ENCODE results near the gene FAM120A. TPM values are rescaled to one million over a fixed set of nuclear protein-coding genes. Genes with fewer than 3 reads are reported as not detected.

FAM120A gene
- total and polyA plus RNA-seq, 7 experiments from 2014 or later = 9.0 to 136 (median 80.2) TPM

DNA sequence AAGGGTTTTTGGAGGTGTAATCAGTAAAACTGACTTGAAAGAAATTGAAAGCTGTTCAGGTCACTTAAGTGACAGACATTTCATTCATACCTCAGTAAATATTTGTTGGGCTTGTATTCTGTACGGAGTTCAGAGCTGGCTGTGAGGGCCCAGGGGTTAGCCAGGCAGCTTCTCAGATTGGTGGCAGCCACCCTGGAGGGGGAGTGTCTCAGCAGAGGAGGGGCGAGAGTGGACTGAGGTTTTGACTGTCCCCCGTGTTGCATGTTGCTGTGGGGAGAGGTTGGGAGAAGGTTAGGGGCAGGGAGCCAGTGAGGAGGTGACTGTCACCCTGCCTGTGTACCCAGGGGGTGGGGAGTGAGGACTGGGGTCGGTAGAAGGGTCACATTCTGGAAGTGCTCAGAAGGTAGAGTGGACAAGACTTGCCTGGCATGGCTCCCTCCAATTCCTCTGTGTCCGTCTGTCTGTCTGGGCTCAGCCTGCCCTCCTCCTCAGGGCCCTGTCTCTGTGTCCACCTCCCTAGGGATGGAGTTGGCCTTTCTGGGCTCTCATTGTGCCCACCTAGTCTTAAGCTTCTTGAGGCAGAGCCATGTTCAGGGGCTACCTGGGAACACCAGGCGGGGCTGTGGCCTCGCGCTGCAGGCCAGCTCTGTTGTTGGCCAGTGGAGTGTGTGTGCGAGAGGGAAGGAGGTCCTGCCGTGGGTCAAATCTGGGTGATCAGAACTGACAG is 129.3 kb downstream of the FAM120A start:
- Mint-ChIP-seq H3K4me1 (peaks cover 31 to 73% (median 62%) of the 10 kb centered on the region in 7 donors), H3K36me3 (peaks cover 5 to 31% (median 24%) of the 10 kb centered on the region in 5 donors), H3K27me3 (no peaks in the 10 kb centered on the region), H3K27ac (peak overlapping the region in 6 of 9 donors; percentile 35 to 90 (median 49)), H3K9me3 (peaks cover 0 to 21% (median 5%) of the 10 kb centered on the region in 11 donors), H3K4me3 (peak overlapping the region in 1 of 10 donors; percentile 46)
- no peak for DNase-seq
- H3K4me1 ChIP-seq (ENCODE audit: control insufficient read depth in 2 of 2, insufficient read depth in 2 of 2, low read length in 2 of 2) = peaks cover 4 to 21% of the 10 kb centered on the region in 2 donors
- no peak for ATAC-seq
- no peaks in the 10 kb centered on the region for H3K36me3 ChIP-seq (ENCODE audit: control insufficient read depth in 2 of 3, insufficient read depth in 3 of 3, low read length in 3 of 3)
- intact Hi-C loops (cut with micrococcal nuclease) = no loop called here
- no peaks in the 10 kb centered on the region for H3K27me3 ChIP-seq (ENCODE audit: control insufficient read depth in 2 of 2, insufficient read depth in 2 of 2, low read length in 2 of 2)
- peaks cover 0 to 6% (median 0%) of the 10 kb centered on the region in 3 experiments for H3K9me3 ChIP-seq (ENCODE audit: control insufficient read depth in 2 of 3, low read length in 3 of 3)
- no peak overlapping the region for H3K27ac ChIP-seq (ENCODE audit: low read depth, low read length)
- no peak overlapping the region for H3K4me3 ChIP-seq (ENCODE audit: low read length)
- CTCF ChIA-PET = interaction anchor here (0.6 kb wide), 1 partner anchor 1300 kb away, joined by 5 read pairs; no protein-coding TSS in a partner anchor
- POLR2A ChIA-PET = interaction anchor here (1.3 to 2.2 kb wide), 2 partner anchors 14 to 15 kb away, joined by 3 to 7 read pairs; no protein-coding TSS in a partner anchor

DNA sequence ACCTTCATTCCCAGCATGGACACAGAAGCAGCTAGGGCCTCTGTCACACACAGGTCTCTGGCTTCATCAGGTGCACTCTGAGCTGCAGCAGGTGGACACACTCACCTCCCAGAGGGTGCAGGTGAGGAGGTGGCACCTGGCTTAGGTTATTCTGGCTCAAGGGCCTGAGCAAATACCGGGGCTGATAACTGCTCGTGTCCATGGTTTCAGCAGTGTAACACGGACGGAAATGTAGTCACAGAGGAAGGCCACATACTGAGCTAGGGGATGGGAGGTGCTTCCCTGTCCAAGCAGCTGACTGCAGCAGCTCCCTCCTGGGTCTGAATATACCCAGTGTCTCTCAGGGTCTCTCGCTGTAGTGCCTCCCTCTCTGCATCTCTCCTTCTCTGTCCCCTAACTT is 130.6 kb downstream of the FAM120A start:
- intact Hi-C loops (cut with micrococcal nuclease) = loop anchor here in 1 of 2 donors (2.0 kb wide), 1 partner anchor 15 kb away; no protein-coding TSS in a partner anchor
- H3K4me1 ChIP-seq (ENCODE audit: control insufficient read depth in 2 of 2, insufficient read depth in 2 of 2, low read length in 2 of 2) = peaks cover 4 to 21% of the 10 kb centered on the region in 2 donors
- peaks cover 0 to 21% (median 5%) of the 10 kb centered on the region in 11 donors for H3K9me3 Mint-ChIP-seq
- H3K27me3 Mint-ChIP-seq = no peaks in the 10 kb centered on the region
- DNase-seq (no peak), ATAC-seq (no peak)
- no peaks in the 10 kb centered on the region for H3K27me3 ChIP-seq (ENCODE audit: control insufficient read depth in 2 of 2, insufficient read depth in 2 of 2, low read length in 2 of 2)
- H3K27ac Mint-ChIP-seq = peak overlapping the region in 3 of 9 donors; percentile 5 to 77 (median 16)
- no peaks in the 10 kb centered on the region for H3K36me3 ChIP-seq (ENCODE audit: control insufficient read depth in 2 of 3, insufficient read depth in 3 of 3, low read length in 3 of 3)
- no peak overlapping the region for H3K4me3 ChIP-seq (ENCODE audit: low read length)
- ChIA-PET POLR2A (interaction anchor here (1.3 to 2.2 kb wide), 2 partner anchors 16 to 912 kb away, joined by 3 to 7 read pairs; partner anchors contain the start of gene IPPK), CTCF (interaction anchor here (1.4 kb wide), 1 partner anchor 16 kb away, joined by 4 read pairs; no protein-coding TSS in a partner anchor)
- peaks cover 0 to 6% (median 0%) of the 10 kb centered on the region in 3 experiments for H3K9me3 ChIP-seq (ENCODE audit: control insufficient read depth in 2 of 3, low read length in 3 of 3)
- no peak overlapping the region for H3K27ac ChIP-seq (ENCODE audit: low read depth, low read length)
- H3K36me3 Mint-ChIP-seq = peaks cover 5 to 31% (median 24%) of the 10 kb centered on the region in 5 donors
- no peak overlapping the region for H3K4me3 Mint-ChIP-seq
- peaks cover 36 to 83% (median 71%) of the 10 kb centered on the region in 7 donors for H3K4me1 Mint-ChIP-seq

DNA sequence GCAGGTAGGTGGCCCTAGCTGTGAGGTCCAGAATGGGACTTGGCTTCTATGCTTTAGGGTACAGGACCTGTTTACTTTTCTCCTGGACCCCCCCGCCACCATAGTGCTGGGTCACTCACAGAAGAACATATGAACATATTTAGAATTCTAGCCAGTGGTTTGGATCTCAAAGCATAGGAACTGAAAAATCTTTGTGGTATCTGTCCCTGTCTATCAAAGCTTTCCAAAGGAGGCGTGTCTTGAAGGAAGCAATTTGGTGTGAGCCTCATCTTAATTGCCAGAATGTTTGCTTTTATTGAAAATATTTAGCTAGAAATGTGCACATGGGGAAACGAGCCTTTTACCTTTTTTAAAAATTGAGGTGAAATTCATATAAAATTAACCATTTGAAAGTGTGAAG is 131.1 kb downstream of the FAM120A start:
- Mint-ChIP-seq H3K4me1 (peaks cover 34 to 84% (median 72%) of the 10 kb centered on the region in 7 donors), H3K27ac (peak overlapping the region in 3 of 9 donors; percentile 16 to 77 (median 21))
- intact Hi-C loops (cut with micrococcal nuclease) = loop anchor here in 1 of 2 donors (2.0 kb wide), 1 partner anchor 16 kb away; no protein-coding TSS in a partner anchor

GRCh38 chr9:93585259-93585658 is 133.8 kb downstream of the FAM120A start:
- Mint-ChIP-seq H3K4me1 (peaks cover 32 to 81% (median 69%) of the 10 kb centered on the region in 7 donors), H3K27me3 (no peaks in the 10 kb centered on the region), H3K27ac (no peak overlapping the region), H3K4me3 (peak overlapping the region in 1 of 10 donors; percentile 25), H3K36me3 (peaks cover 5 to 31% (median 24%) of the 10 kb centered on the region in 5 donors), H3K9me3 (peaks cover 0 to 21% (median 5%) of the 10 kb centered on the region in 11 donors)
- intact Hi-C loops (cut with micrococcal nuclease) = no loop called here
- ATAC-seq (no peak), DNase-seq (no peak)
- H3K4me3 ChIP-seq (ENCODE audit: low read length) = no peak overlapping the region
- no peak overlapping the region for H3K27ac ChIP-seq (ENCODE audit: low read depth, low read length)
- CTCF ChIA-PET = no interaction called here
- no peaks in the 10 kb centered on the region for H3K36me3 ChIP-seq (ENCODE audit: control insufficient read depth in 2 of 3, insufficient read depth in 3 of 3, low read length in 3 of 3)
- POLR2A ChIA-PET = no interaction called here
- no peaks in the 10 kb centered on the region for H3K27me3 ChIP-seq (ENCODE audit: control insufficient read depth in 2 of 2, insufficient read depth in 2 of 2, low read length in 2 of 2)
- H3K4me1 ChIP-seq (ENCODE audit: control insufficient read depth in 2 of 2, insufficient read depth in 2 of 2, low read length in 2 of 2) = peaks cover 4 to 7% of the 10 kb centered on the region in 2 donors
- H3K9me3 ChIP-seq (ENCODE audit: control insufficient read depth in 2 of 3, low read length in 3 of 3) = peaks cover 0 to 6% (median 0%) of the 10 kb centered on the region in 3 experiments

More for the DNA sequence above, 131.1 kb downstream of the FAM120A start:
- no peak overlapping the region for H3K27ac ChIP-seq (ENCODE audit: low read depth, low read length)
- H3K4me3 Mint-ChIP-seq = no peak overlapping the region
- peaks cover 0 to 6% (median 0%) of the 10 kb centered on the region in 3 experiments for H3K9me3 ChIP-seq (ENCODE audit: control insufficient read depth in 2 of 3, low read length in 3 of 3)
- no peaks in the 10 kb centered on the region for H3K27me3 ChIP-seq (ENCODE audit: control insufficient read depth in 2 of 2, insufficient read depth in 2 of 2, low read length in 2 of 2)
- no peak for ATAC-seq
- no peaks in the 10 kb centered on the region for H3K36me3 ChIP-seq (ENCODE audit: control insufficient read depth in 2 of 3, insufficient read depth in 3 of 3, low read length in 3 of 3)
- CTCF ChIA-PET = interaction anchor here (1.4 kb wide), 1 partner anchor 16 kb away, joined by 4 read pairs; no protein-coding TSS in a partner anchor
- H3K36me3 Mint-ChIP-seq = peaks cover 5 to 31% (median 24%) of the 10 kb centered on the region in 5 donors
- H3K4me1 ChIP-seq (ENCODE audit: control insufficient read depth in 2 of 2, insufficient read depth in 2 of 2, low read length in 2 of 2) = peaks cover 4 to 18% of the 10 kb centered on the region in 2 donors
- peaks cover 0 to 21% (median 5%) of the 10 kb centered on the region in 11 donors for H3K9me3 Mint-ChIP-seq
- no peaks in the 10 kb centered on the region for H3K27me3 Mint-ChIP-seq
- POLR2A ChIA-PET = interaction anchor here (1.3 to 2.2 kb wide), 2 partner anchors 16 to 912 kb away, joined by 3 to 7 read pairs; partner anchors contain the start of gene IPPK
- DNase-seq = no peak
- no peak overlapping the region for H3K4me3 ChIP-seq (ENCODE audit: low read length)

DNA sequence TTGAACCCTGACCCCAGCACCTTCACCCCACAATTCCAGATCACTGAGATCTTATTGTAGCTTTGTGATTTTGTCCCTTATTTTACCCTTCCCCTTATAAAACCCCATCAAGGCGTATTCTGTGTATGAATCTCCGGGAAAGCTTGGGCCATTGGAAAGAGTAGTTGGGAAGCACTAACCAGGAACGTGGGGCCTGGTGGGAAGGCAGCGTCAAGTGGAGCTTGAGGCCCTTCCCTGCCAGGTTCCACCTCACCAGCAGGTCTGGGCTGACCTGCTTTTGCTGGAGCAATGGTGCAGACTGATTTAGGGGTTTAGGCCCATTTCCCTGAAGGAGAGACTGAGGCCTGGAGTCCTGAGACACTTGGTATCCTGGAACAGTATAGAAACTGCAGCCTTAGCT is 134.2 kb downstream of the FAM120A start:
- H3K36me3 Mint-ChIP-seq = peaks cover 5 to 28% (median 24%) of the 10 kb centered on the region in 5 donors
- peaks cover 0 to 21% (median 5%) of the 10 kb centered on the region in 11 donors for H3K9me3 Mint-ChIP-seq
- no peak overlapping the region for H3K27ac Mint-ChIP-seq
- Histone ChIP-seq H3K36me3 (ENCODE audit: control insufficient read depth in 2 of 3, insufficient read depth in 3 of 3, low read length in 3 of 3) (no peaks in the 10 kb centered on the region), H3K27ac (ENCODE audit: low read depth, low read length) (no peak overlapping the region), H3K27me3 (ENCODE audit: control insufficient read depth in 2 of 2, insufficient read depth in 2 of 2, low read length in 2 of 2) (no peaks in the 10 kb centered on the region), H3K4me1 (ENCODE audit: control insufficient read depth in 2 of 2, insufficient read depth in 2 of 2, low read length in 2 of 2) (peaks cover 4 to 6% of the 10 kb centered on the region in 2 donors), H3K4me3 (ENCODE audit: low read length) (no peak overlapping the region), H3K9me3 (ENCODE audit: control insufficient read depth in 2 of 3, low read length in 3 of 3) (peaks cover 0 to 6% (median 0%) of the 10 kb centered on the region in 3 experiments)
- ATAC-seq = no peak
- CTCF ChIA-PET = no interaction called here
- H3K4me1 Mint-ChIP-seq = peaks cover 32 to 81% (median 69%) of the 10 kb centered on the region in 7 donors
- intact Hi-C loops (cut with micrococcal nuclease) = no loop called here
- no peak for DNase-seq
- H3K4me3 Mint-ChIP-seq = no peak overlapping the region
- H3K27me3 Mint-ChIP-seq = no peaks in the 10 kb centered on the region
- POLR2A ChIA-PET = no interaction called here

DNA sequence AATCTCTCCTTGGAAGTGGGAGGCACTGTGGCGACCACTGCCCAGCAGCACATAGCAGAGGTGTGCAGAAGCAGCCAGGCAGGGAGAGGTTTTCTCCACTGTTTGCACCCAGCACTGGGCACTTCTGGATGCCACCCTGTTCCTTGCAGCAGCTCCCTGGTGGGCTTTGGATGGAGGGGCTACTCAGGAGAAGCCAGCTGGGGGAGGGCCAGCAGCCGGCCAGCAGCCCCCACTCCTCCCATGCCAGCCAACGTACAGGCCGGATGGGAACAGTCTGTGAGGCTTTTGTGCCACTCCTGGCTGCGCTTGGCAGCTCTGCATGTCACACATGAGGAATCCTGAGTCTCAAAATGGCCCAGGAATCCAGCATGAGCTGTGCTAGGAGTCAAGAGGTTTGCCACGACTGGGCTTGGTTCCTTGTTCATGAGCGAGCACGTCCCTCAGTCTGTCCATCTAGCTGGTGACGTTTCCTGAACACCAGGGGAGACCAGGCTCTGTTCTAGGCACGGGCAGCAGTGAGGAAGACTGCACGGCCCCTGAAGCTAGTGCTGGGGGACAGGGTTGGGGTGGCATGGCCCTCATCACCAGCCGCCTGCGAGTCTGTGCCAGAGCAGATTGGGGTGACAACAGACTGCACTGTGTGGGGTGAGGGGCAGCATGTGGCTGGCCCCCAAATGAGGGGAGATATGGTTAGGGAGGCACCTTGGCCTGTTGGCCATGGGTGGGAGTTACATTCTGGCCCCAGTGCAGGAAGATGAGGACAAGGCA is 135.0 kb downstream of the FAM120A start:
- intact Hi-C loops (cut with micrococcal nuclease) = no loop called here
- no peaks in the 10 kb centered on the region for H3K27me3 ChIP-seq (ENCODE audit: control insufficient read depth in 2 of 2, insufficient read depth in 2 of 2, low read length in 2 of 2)
- H3K9me3 ChIP-seq (ENCODE audit: control insufficient read depth in 2 of 3, low read length in 3 of 3) = peaks cover 0 to 6% (median 0%) of the 10 kb centered on the region in 3 experiments
- H3K4me3 ChIP-seq (ENCODE audit: low read length) = no peak overlapping the region
- H3K36me3 Mint-ChIP-seq = peaks cover 5 to 28% (median 24%) of the 10 kb centered on the region in 5 donors
- H3K27ac Mint-ChIP-seq = peak overlapping the region in 4 of 9 donors; percentile 41 to 77 (median 60)
- H3K4me3 Mint-ChIP-seq = peak overlapping the region in 2 of 10 donors; percentile 7 to 22
- H3K36me3 ChIP-seq (ENCODE audit: control insufficient read depth in 2 of 3, insufficient read depth in 3 of 3, low read length in 3 of 3) = no peaks in the 10 kb centered on the region
- peaks cover 4 to 6% of the 10 kb centered on the region in 2 donors for H3K4me1 ChIP-seq (ENCODE audit: control insufficient read depth in 2 of 2, insufficient read depth in 2 of 2, low read length in 2 of 2)
- POLR2A ChIA-PET = no interaction called here
- no peak overlapping the region for H3K27ac ChIP-seq (ENCODE audit: low read depth, low read length)
- CTCF ChIA-PET = no interaction called here
- H3K4me1 Mint-ChIP-seq = peaks cover 29 to 81% (median 69%) of the 10 kb centered on the region in 7 donors
- no peak for DNase-seq
- no peaks in the 10 kb centered on the region for H3K27me3 Mint-ChIP-seq
- no peak for ATAC-seq
- peaks cover 0 to 21% (median 5%) of the 10 kb centered on the region in 11 donors for H3K9me3 Mint-ChIP-seq
